A673 (cell line): ENCODE results near the gene DPPA5. TPM values are rescaled to one million over a fixed set of nuclear protein-coding genes. Genes with fewer than 3 reads are reported as not detected.

Source experiments
- BruUV-seq: library from RNA; stranded (reverse); fragments of 400-500 nt; replicated peaks from 2 replicates; lab custom pipeline; 2021; lab: Mats Ljungman, UMichigan
- CTCF ChIA-PET: fragments of 300-600 bp; sonication (Branson Sonifier 250); formaldehyde crosslinking; loops from one replicate; lab custom pipeline; 2022; ENCODE audit warnings: antibody characterized with exemption; lab: Charles Lee
- POLR2A ChIA-PET: fragments of 300-600 bp; sonication (Branson Sonifier 250); formaldehyde crosslinking; loops from one replicate; lab custom pipeline; 2022; ENCODE audit warnings: antibody characterized with exemption; ENCODE audit not compliant: low non-redundant PET; lab: Charles Lee
- DNase-seq: peaks from one replicate; pipeline ENCODE4 v3.0.0-alpha.2; 2015; ENCODE audit warnings: low spot score
- H3K27ac ChIP-seq: fragments of 200-600 bp; sonication (generic); 2 replicates; pipeline ENCODE4 v1.5.1; 2016; ENCODE audit warnings: mixed run types, low read depth, mild to moderate bottlenecking, mixed read lengths, antibody characterized with exemption, low read length; ENCODE audit not compliant: poor library complexity, severe bottlenecking
- H3K27me3 ChIP-seq: fragments of 200-600 bp; sonication (generic); replicated peaks from 2 replicates; pipeline ENCODE4 v1.6.1; 2017; ENCODE audit warnings: mixed run types, low read depth, mild to moderate bottlenecking, mixed read lengths, antibody characterized with exemption, low read length; ENCODE audit not compliant: insufficient read depth, poor library complexity
- H3K36me3 ChIP-seq: fragments of 200-600 bp; sonication (generic); 2 replicates; pipeline ENCODE4 v1.6.1; 2016; ENCODE audit warnings: mixed run types, mild to moderate bottlenecking, mixed read lengths, antibody characterized with exemption, low read length; ENCODE audit not compliant: insufficient read depth, poor library complexity, severe bottlenecking
- H3K4me1 ChIP-seq: fragments of 200-600 bp; sonication (generic); 2 replicates; pipeline ENCODE4 v1.6.1; 2017; ENCODE audit warnings: mixed run types, mild to moderate bottlenecking, mixed read lengths, antibody characterized with exemption, low read length; ENCODE audit not compliant: insufficient read depth, poor library complexity, severe bottlenecking
- H3K4me3 ChIP-seq: fragments of 200-600 bp; sonication (generic); 2 replicates; pipeline ENCODE4 v1.5.1; 2016; ENCODE audit warnings: low read depth, mixed run types, mild to moderate bottlenecking, mixed read lengths, low read length; ENCODE audit not compliant: poor library complexity, severe bottlenecking
- H3K9me3 ChIP-seq: fragments of 200-600 bp; sonication (generic); 2 replicates; pipeline ENCODE4 v1.6.1; 2016; ENCODE audit warnings: mixed run types, low read depth, mild to moderate bottlenecking, mixed read lengths, antibody characterized with exemption, low read length; ENCODE audit not compliant: poor library complexity, severe bottlenecking
- EZH2 ChIP-seq: fragments of 200-600 bp; sonication (generic); IDR thresholded peaks from 2 replicates; pipeline ENCODE4 v1.6.1; 2017; ENCODE audit warnings: borderline replicate concordance, low read depth, mild to moderate bottlenecking, mixed read lengths, antibody characterized with exemption, low read length; ENCODE audit not compliant: poor library complexity, severe bottlenecking
- intact Hi-C: fragments of 100-400 bp; cut with micrococcal nuclease; formaldehyde crosslinking; loops from one replicate; pipeline ENCODE4 v1.10.0; 2022; ENCODE audit not compliant: unreplicated experiment
- total RNA-seq: library from RNA; stranded (reverse); gene quantifications from 2 replicates; pipeline ENCODE4 v1.2.3, GENCODE V29; 2021
- TF ChIP-seq, protein P1 (sequence below): fragments of 300-800, 200-600 bp; sonication (generic); conservative IDR thresholded peaks from 2 replicates; pipeline ENCODE4 v1.5.1; 2017; ENCODE audit warnings: low read depth, mild to moderate bottlenecking, antibody characterized with exemption, low read length, moderate library complexity, mixed read lengths

The DPPA5 gene
- total RNA-seq, 1 experiment from 2014 or later: not detected

DNA sequence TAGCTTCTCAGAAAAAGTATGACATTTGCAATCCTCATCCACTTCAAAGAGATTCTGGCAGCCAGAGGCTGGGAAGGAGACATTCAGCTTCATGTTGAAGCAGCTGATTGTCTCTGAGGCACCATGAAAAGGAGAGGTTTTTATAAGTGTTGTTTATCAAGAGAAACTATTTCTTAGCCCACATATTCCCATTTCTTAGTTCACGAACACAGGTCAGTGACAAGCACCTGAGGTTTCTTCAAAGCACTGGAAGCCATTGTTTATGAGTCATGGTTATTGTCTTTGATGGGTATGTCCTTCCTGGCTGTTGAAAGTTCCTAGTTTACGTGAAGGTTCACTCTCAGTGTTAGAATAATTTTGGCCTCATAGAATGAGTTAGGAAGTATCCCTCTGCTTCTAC lies 37.6 kb upstream of the DPPA5 start:
- H3K4me1 ChIP-seq: no peaks in the 10 kb centered on the region
- no peak overlapping the region for H3K27ac ChIP-seq
- no peaks in the 10 kb centered on the region for H3K27me3 ChIP-seq
- no peak overlapping the region for H3K4me3 ChIP-seq
- POLR2A ChIA-PET: no interaction called here
- DNase-seq: no peak
- no peaks in the 10 kb centered on the region for H3K9me3 ChIP-seq
- TF ChIP-seq EZH2: no peak
- TF ChIP-seq, protein P1, sequence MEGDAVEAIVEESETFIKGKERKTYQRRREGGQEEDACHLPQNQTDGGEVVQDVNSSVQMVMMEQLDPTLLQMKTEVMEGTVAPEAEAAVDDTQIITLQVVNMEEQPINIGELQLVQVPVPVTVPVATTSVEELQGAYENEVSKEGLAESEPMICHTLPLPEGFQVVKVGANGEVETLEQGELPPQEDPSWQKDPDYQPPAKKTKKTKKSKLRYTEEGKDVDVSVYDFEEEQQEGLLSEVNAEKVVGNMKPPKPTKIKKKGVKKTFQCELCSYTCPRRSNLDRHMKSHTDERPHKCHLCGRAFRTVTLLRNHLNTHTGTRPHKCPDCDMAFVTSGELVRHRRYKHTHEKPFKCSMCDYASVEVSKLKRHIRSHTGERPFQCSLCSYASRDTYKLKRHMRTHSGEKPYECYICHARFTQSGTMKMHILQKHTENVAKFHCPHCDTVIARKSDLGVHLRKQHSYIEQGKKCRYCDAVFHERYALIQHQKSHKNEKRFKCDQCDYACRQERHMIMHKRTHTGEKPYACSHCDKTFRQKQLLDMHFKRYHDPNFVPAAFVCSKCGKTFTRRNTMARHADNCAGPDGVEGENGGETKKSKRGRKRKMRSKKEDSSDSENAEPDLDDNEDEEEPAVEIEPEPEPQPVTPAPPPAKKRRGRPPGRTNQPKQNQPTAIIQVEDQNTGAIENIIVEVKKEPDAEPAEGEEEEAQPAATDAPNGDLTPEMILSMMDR: no peak
- intact Hi-C loops: no loop called here
- BruUV-seq: no TSS peak
- no peaks in the 10 kb centered on the region for H3K36me3 ChIP-seq
- CTCF ChIA-PET: no interaction called here

DNA sequence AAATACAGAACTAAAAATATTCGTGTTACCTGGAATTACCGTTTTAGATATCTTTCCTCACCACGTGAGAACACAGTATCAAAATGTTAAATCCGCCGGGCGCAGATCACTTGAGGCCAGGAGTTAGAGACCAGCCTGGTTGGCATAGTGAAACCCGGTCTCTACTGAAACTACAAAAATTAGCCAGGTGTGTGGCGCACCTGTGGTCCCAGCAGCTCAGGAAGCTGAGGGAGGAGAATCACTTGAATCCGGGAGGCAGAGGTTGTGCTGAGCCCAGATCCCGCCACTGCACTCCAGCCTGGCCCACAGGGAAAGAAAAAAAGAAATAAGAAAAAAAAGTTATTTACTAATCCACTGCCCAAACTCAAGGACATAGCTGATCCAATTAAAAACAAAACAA lies 35.8 kb upstream of the DPPA5 start:
- Histone ChIP-seq H3K27ac (no peak overlapping the region), H3K36me3 (no peaks in the 10 kb centered on the region), H3K4me1 (no peaks in the 10 kb centered on the region), H3K9me3 (no peaks in the 10 kb centered on the region), H3K27me3 (no peaks in the 10 kb centered on the region), H3K4me3 (no peak overlapping the region)
- intact Hi-C loops: loop anchor here (5.0 kb wide), 1 partner anchor 103 kb away; no protein-coding TSS in a partner anchor
- BruUV-seq: no TSS peak
- DNase-seq: no peak
- CTCF ChIA-PET: no interaction called here
- POLR2A ChIA-PET: no interaction called here
- TF ChIP-seq, protein P1: no peak
- TF ChIP-seq EZH2: no peak

DNA sequence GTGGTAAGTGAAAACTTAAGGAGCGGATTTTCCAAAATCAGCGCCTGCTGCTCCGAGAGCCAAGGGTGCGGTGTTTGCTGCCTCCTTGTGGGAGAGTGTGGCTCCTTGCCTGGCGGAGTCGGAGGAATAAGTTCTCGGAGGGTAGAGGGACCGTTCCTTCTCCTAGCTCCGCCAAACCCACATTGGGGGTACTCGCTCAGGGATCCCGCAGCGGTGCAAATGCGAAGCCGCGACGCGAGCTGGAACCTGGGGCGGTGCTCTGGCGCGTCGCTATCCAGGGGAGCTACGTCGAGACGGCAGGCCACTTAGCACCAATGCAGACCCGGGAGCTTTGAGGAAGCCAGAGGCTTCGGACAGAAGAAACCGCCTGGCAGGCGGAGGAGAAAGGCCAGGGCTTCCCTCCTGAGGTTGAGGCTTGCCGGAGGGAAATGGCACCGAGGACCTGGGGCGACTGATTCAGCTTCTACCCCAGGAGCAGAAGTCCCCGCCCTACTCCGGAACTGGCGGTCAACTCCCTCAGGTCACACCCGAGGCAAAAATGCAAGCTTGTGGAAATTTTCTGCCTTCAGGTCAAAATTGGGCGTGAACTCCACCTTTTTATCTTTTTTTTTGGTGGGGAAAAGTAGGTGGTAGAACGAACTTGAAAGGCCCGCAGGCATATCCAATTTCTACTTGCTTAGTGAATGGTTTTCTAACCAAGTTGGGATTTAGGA lies 34.9 kb upstream of the DPPA5 start:
- POLR2A ChIA-PET: no interaction called here
- H3K9me3 ChIP-seq: no peaks in the 10 kb centered on the region
- peak; percentile 81 for DNase-seq
- H3K4me1 ChIP-seq: no peaks in the 10 kb centered on the region
- H3K36me3 ChIP-seq: no peaks in the 10 kb centered on the region
- no peak overlapping the region for H3K27ac ChIP-seq
- CTCF ChIA-PET: interaction anchor here (0.5 to 1.0 kb wide), 5 partner anchors 11 to 264 kb away, joined by 3 to 5 read pairs (median 4); no protein-coding TSS in a partner anchor
- peak overlapping the region; percentile 51 for H3K4me3 ChIP-seq
- TF ChIP-seq, protein P1: peak; percentile 78
- no peak for TF ChIP-seq EZH2
- BruUV-seq: no TSS peak
- H3K27me3 ChIP-seq: no peaks in the 10 kb centered on the region
- intact Hi-C loops: loop anchor here (5.0 kb wide), 1 partner anchor 102 kb away; no protein-coding TSS in a partner anchor
